GM21515 (cell line): ENCODE data around the gene PHB1.
"Not testable (repeated sequence)": the region's sequence is repeated elsewhere in the genome, so short reads cannot be mapped to it uniquely, and the experiment has no call there.

ENCODE experiments used
- ATAC-seq: cut with Tn5 transposase; IDR thresholded peaks from one replicate; pipeline ENCODE4 v1.9.1; 2021; ENCODE audit not compliant: unreplicated experiment

PHB1 gene

GRCh38 chr17:49406421-49407061 lies 8.1 kb downstream of the PHB1 start:
- no peak for ATAC-seq

- ATAC-seq = no peak
Measured at GRCh38 chr17:49404906-49405305, 9.8 kb downstream of the PHB1 start.

GRCh38 chr17:49404361-49404760 lies 10.3 kb downstream of the PHB1 start:
- ATAC-seq = no peak

GRCh38 chr17:49403514-49404289 lies 11.0 kb downstream of the PHB1 start:
- no peak for ATAC-seq

- no peak for ATAC-seq
Measured at GRCh38 chr17:49402706-49403105, 12.0 kb downstream of the PHB1 start.

- ATAC-seq = no peak
Measured at GRCh38 chr17:49401971-49402611, 12.6 kb downstream of the PHB1 start.

- no peak for ATAC-seq
Measured at GRCh38 chr17:49399995-49400394, 14.7 kb downstream of the PHB1 start.

- ATAC-seq = no peak
Measured at GRCh38 chr17:49397586-49397985, 17.1 kb downstream of the PHB1 start.

GRCh38 chr17:49393491-49394255 lies 21.0 kb downstream of the PHB1 start:
- ATAC-seq = no peak

- no peak for ATAC-seq
Measured at GRCh38 chr17:49390548-49391324, 23.9 kb downstream of the PHB1 start.

- not testable (repeated sequence) for ATAC-seq
Measured at GRCh38 chr17:49389514-49390347, 25.0 kb downstream of the PHB1 start.

- no peak for ATAC-seq
Measured at GRCh38 chr17:49388692-49389513, 25.8 kb downstream of the PHB1 start.

- ATAC-seq = no peak
Measured at GRCh38 chr17:49388290-49388640, 26.4 kb downstream of the PHB1 start.

- ATAC-seq = no peak
Measured at GRCh38 chr17:49387498-49388289, 27.0 kb downstream of the PHB1 start.

GRCh38 chr17:49386373-49386772 lies 28.3 kb downstream of the PHB1 start:
- no peak for ATAC-seq

GRCh38 chr17:49384951-49385350 lies 29.7 kb downstream of the PHB1 start:
- no peak for ATAC-seq

GRCh38 chr17:49383060-49383459 lies 31.6 kb downstream of the PHB1 start:
- no peak for ATAC-seq

GRCh38 chr17:49382556-49382955 lies 32.1 kb downstream of the PHB1 start:
- no peak for ATAC-seq
